ENCODE results near the gene TPCN2. TPM values are rescaled to one million over a fixed set of nuclear protein-coding genes. Genes with fewer than 3 reads are reported as not detected.

The TPCN2 gene
- total and polyA plus RNA-seq, 9 of the 15 experiments (the other 6 are each of a cell fraction or from before 2014, with no cell fraction given): 0.66 to 10.2 (median 4.6) TPM

GRCh38 chr11:69122630-69123431 lies 74.1 kb downstream of the TPCN2 start:
- no TSS peak for BruUV-seq (replicated peaks)
- Histone ChIP-seq H4K20me1 (replicated peaks; ENCODE audit: control insufficient read depth, insufficient read depth, low read length) (peaks cover 5% of the 10 kb centered on the region; the same call in 1 of the 2 replicates), H3K9me1 (ENCODE audit: control insufficient read depth, insufficient read depth, low read length) (no peaks in the 10 kb centered on the region), H3K4me2 (ENCODE audit: insufficient read depth, low read length) (no peak overlapping the region; the same call in 1 of the 2 replicates), H3K36me3 (ENCODE audit: control insufficient read depth, insufficient read depth, low read length) (no peaks in the 10 kb centered on the region), H3K4me1 (replicated peaks in 1 of 2; ENCODE audit: control insufficient read depth in 2 of 2, insufficient read depth in 2 of 2, low read length in 2 of 2) (peaks cover 0 to 17% of the 10 kb centered on the region in 2 experiments; a peak in 2 of 5 replicates), H3K79me2 (ENCODE audit: control insufficient read depth, insufficient read depth, low read length) (no peaks in the 10 kb centered on the region), H3K27me3 (ENCODE audit: control insufficient read depth in 2 of 2, insufficient read depth in 2 of 2, low read length in 2 of 2) (peaks cover 18 to 63% of the 10 kb centered on the region in 2 experiments; a peak in 4 of 5 replicates), H2AFZ (ENCODE audit: low read depth, low read length) (no peak overlapping the region), H3K9ac (ENCODE audit: insufficient read depth in 1 of 2, low read depth in 2 of 2, low read length in 2 of 2) (no peak overlapping the region), H3K27ac (ENCODE audit: extremely low read depth, low read depth, low read length) (no peak overlapping the region), H3K9me3 (replicated peaks; ENCODE audit: control insufficient read depth, insufficient read depth, low read depth, low read length) (peaks cover 3% of the 10 kb centered on the region; the same call in 1 of the 2 replicates), H3K4me3 (no peak overlapping the region)
- ChIA-PET CTCF (ENCODE audit: low intra/inter-chr PET ratio) (no interaction called here), POLR2A (interaction anchor here (0.5 kb wide), 1 partner anchor 552 kb away, joined by 4 read pairs; no protein-coding TSS in a partner anchor)
- intact Hi-C loops (cut with micrococcal nuclease): no loop called here
- 7% methylated on average over 20 of the region's 27 CpGs for WGBS (ENCODE audit: insufficient coverage, low coverage, missing lambda C conversion rate)
- FAIRE-seq (no peak), DNase-seq (ENCODE audit: extremely low read depth in 1 of 4, low spot score in 3 of 4) (peak; percentile 28 to 64 (median 52)), ATAC-seq (peak; percentile 55)
- in situ Hi-C loops (cut with MboI): no loop called here
- TF ChIP-seq ZBTB8A (IDR thresholded peaks at IDR 0.05; ENCODE audit: partially characterized antibody) (no peak), TRIM25 (IDR thresholded peaks at IDR 0.05; ENCODE audit: borderline replicate concordance) (no peak), JUND (IDR thresholded peaks at IDR 0.05; ENCODE audit: borderline replicate concordance, low read depth, low read length) (peak; percentile 54), JUND (tag; IDR thresholded peaks at IDR 0.05; ENCODE audit: borderline replicate concordance, low read depth, low read length) (peak; percentile 41; the same call in 1 of the 3 replicates), MYC (IDR thresholded peaks at IDR 0.05; ENCODE audit: low read depth, low read length) (no peak), MYC (CRISPR knock-in tag; IDR thresholded peaks at IDR 0.05; ENCODE audit: borderline replicate concordance, low read depth) (no peak), ZNF347 (CRISPR knock-in tag; IDR thresholded peaks at IDR 0.05; ENCODE audit: low read depth) (no peak), ZNF445 (CRISPR knock-in tag; IDR thresholded peaks at IDR 0.05; ENCODE audit: low read depth) (no peak), TEAD1 (CRISPR knock-in tag; IDR thresholded peaks at IDR 0.05) (peak in 1 of 2 experiments; percentile 87; a peak in 1 of 4 replicates), ATF3 (IDR thresholded peaks at IDR 0.05) (0 out of 2 replicates have a peak, but pooled peaks have one; percentile 18), ATF3 (CRISPR knock-in tag; conservative IDR thresholded peaks at IDR 0.05) (no peak), CHAMP1 (IDR thresholded peaks at IDR 0.05) (no peak), SRF (CRISPR knock-in tag; IDR thresholded peaks at IDR 0.05) (no peak), CBX5 (IDR thresholded peaks at IDR 0.05; ENCODE audit: borderline replicate concordance, low read depth) (no peak)

All from K562 (cell line).